GM19468 (cell line): Measurements from ENCODE around the gene TCP10L.

Source experiments
- ATAC-seq: cut with Tn5 transposase; IDR thresholded peaks from one replicate; pipeline ENCODE4 v1.9.1; 2021; ENCODE audit warnings: mild to moderate bottlenecking, moderate library complexity, moderate number of reproducible peaks; ENCODE audit not compliant: unreplicated experiment; ENCODE audit errors: extremely low read depth

TCP10L gene

DNA sequence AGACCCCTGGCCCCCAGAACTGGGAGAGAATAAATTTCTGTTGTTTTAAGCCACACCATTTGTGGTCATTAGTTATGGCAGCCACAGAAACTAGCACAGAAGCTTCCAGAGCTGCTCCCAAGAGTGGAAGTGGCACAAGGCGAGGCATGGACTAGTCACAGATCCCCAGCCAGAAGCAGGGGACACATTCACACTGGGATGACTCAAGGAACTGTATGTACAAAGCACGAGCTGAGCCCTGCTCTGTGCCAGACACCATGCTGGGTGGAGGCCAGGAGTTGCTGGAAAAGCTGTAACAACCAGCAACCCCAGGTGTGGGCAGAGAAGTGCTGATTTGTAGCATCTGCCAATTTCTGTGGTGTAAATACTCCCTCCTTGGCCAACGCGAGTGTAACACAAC is 55.6 kb downstream of the TCP10L start:
- ATAC-seq = no peak

- ATAC-seq = no peak
Observed at GRCh38 chr21:32525282-32525681, 60.0 kb downstream of the TCP10L start.

DNA sequence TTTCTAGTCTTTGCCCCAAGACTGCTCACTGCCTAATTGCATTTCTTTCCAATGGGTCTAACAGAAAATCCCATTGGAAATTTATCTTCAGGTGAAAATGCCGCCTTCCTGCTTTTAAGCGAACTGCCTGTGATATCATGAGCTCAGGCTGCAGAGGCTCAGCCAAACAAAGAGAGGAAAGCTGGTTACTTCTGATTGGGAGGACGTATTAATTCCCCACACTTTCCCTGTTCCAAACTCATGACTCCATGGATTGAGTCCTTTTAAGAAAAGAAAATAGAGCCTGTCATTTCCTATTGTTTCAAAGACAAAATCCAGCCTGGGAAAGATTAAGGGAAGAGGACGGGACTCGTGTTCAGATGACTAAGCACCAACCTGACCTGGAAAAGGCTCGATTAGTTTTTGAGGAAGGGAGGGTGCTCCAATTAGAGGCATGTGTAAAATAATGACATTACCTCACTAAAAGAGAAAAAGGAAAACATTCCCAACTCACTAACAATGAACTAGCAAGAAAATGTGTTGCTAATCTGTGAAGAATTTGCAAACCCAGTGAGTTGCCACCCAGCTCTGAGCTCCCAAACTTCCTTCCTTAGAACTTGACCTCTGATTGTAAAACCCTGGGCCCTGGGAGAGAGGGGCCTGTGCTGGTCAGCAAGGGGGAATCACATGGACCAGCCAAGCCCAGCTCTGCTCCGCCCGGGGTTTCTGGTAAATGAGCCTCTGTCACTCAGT is 61.2 kb downstream of the TCP10L start:
- ATAC-seq = no peak
